DMS 273 (cell line): ENCODE results near the gene METTL13.

Source experiments
- DNase-seq: peaks from one replicate; lab custom pipeline; 2025; ENCODE audit not compliant: unreplicated experiment; lab: John Stamatoyannopoulos, UW

METTL13 gene

GRCh38 chr1:171801487-171801891, 20.0 kb downstream of the METTL13 start:
- DNase-seq: peak; percentile 77

GRCh38 chr1:171802207-171802606, 20.7 kb downstream of the METTL13 start:
- DNase-seq: peak; percentile 10

- no peak for DNase-seq
Observed at GRCh38 chr1:171803045-171803444, 21.6 kb downstream of the METTL13 start.

- DNase-seq: no peak
Observed at GRCh38 chr1:171803461-171804022, 22.1 kb downstream of the METTL13 start.

GRCh38 chr1:171805395-171806115, 24.1 kb downstream of the METTL13 start:
- DNase-seq: no peak

- no peak for DNase-seq
Observed at GRCh38 chr1:171807556-171807955, 26.1 kb downstream of the METTL13 start.

- no peak for DNase-seq
Observed at GRCh38 chr1:171809834-171810233, 28.4 kb downstream of the METTL13 start.

- DNase-seq: no peak
Observed at GRCh38 chr1:171811672-171812071, 30.2 kb downstream of the METTL13 start.

- DNase-seq: no peak
Observed at GRCh38 chr1:171814692-171815091, 33.2 kb downstream of the METTL13 start.

GRCh38 chr1:171816300-171816901, 34.9 kb downstream of the METTL13 start:
- no peak for DNase-seq

- peak; percentile 16 for DNase-seq
Observed at GRCh38 chr1:171817511-171818265, 36.2 kb downstream of the METTL13 start.

- no peak for DNase-seq
Observed at GRCh38 chr1:171819946-171820345, 38.5 kb downstream of the METTL13 start.

- DNase-seq: no peak
Observed at GRCh38 chr1:171826973-171827372, 45.5 kb downstream of the METTL13 start.

GRCh38 chr1:171828794-171829193, 47.3 kb downstream of the METTL13 start:
- DNase-seq: no peak

- no peak for DNase-seq
Observed at GRCh38 chr1:171833091-171833825, 51.8 kb downstream of the METTL13 start.

GRCh38 chr1:171834821-171835220, 53.4 kb downstream of the METTL13 start:
- DNase-seq: peak; percentile 64

- no peak for DNase-seq
Observed at GRCh38 chr1:171835891-171836290, 54.4 kb downstream of the METTL13 start.

- peak; percentile 87 for DNase-seq
Observed at GRCh38 chr1:171841050-171841910, 59.8 kb downstream of the METTL13 start, which contains the start of gene DNM3. Gene DNM3 (plus strand): TSS chr1:171841498. CDS start chr1:171841657, 159 bp downstream.

GRCh38 chr1:171841931-171842761, 60.7 kb downstream of the METTL13 start:
- DNase-seq: peak; percentile 50
